GM23248 (cell line): ENCODE data around the gene ERGIC1.

Source experiments
- EZH2 ChIP-seq: fragments of 200-600 bp; sonication (generic); IDR thresholded peaks from 2 replicates; pipeline ENCODE4 v1.6.1; 2018; ENCODE audit warnings: antibody characterized with exemption, mild to moderate bottlenecking; ENCODE audit not compliant: insufficient read depth, poor library complexity, severe bottlenecking
- EZH2phosphoT487 ChIP-seq: fragments of 200-600 bp; sonication (generic); IDR thresholded peaks from 2 replicates; pipeline ENCODE4 v1.6.1; 2018; ENCODE audit warnings: antibody characterized with exemption, moderate library complexity, mild to moderate bottlenecking, low read depth; ENCODE audit not compliant: insufficient read depth

- TF ChIP-seq EZH2 (no peak), EZH2phosphoT487 (no peak)
Measured at GRCh38 chr5:172837640-172838039, 3.6 kb downstream of the ERGIC1 start.
